Stimulated activated CD8-positive, alpha-beta memory T cell treated with anti-CD3 and anti-CD28 coated beads, Interleukin-4, amount 100 ng/mL, for 48 hours (primary cell): ENCODE measurements around the gene DPY19L3.

Source experiments
- DNase-seq: peaks from one replicate; pipeline ENCODE4 v3.0.0-alpha.2; 2020

The DPY19L3 gene

DNA sequence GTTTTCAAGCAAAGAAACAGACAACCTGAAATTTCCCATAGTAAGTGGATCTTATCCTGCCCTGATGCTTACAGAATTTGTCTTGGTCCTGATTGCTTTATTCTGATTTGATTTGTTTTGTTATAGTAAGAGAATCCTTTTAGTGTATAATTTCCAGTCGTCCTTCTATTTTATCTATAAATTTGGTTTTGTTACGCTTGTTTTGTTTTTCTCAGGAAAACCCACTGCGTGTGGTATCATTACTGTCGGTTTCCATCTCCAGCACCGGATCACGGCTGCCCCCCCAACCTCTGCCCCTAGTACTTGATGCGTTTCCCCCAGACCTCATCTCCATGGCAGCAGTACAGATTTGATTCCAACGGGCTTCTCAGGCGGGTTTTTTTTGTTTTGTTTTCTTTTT lies 117.4 kb downstream of the DPY19L3 start:
- DNase-seq: no peak

DNA sequence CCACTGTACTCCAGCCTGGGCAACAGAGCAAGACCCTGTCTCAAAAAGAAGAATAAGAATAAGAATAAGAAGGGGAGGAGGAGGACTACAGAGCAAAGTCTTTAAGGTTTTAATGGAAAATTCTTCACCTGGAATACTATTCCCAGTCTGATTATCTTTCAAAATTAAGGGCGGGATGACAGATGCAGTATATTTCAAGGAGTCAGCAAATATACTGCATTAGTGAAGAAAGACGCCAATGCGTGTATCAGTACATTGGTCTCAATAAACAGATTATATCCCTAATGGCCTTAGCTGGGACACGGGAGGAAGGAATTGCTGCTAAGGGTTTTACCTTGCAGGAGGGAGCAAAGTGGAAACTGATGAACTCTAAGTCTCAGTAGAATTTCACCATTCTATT lies 121.3 kb downstream of the DPY19L3 start:
- no peak for DNase-seq

DNA sequence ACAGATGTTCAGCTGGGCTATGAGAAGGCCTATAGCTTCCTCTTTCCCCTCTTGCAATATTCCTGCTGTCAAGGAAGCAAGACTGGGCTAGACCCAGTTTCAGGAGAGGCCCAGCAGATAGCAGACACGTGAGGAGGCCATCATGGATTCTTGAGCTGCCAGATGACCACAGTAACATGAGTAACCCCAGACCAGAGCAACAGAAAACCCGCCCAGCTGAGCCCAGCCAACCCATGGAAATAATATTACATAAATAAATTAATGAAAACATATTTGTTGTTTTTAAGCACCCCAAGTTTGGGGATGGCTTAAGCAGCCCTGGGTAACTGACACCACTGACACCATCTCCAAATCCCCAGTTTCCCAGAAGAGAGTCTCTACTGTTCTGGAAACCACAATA lies 125.2 kb downstream of the DPY19L3 start:
- DNase-seq: no peak

DNA sequence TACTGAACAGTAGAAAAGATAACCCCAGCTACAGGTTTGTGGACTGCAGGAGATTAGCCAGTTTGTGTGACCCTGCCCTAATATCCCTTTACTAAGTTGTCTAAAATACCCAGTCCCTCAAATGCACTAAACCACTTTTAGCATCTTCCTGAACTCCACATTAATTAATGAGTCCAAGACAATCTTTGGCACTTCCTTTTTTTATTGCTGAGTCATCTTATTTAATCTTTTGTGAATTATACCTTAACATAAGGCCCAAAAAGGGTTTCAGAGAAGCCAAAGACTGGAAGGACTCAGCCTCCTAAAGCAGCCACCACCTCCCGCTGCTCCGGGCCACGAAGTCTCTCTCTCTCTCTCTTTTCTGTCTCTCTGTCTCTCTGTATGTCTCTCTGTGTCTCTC lies 126.7 kb downstream of the DPY19L3 start:
- no peak for DNase-seq
